GM19351 (cell line): ENCODE measurements around the gene AKT1.

Source experiments
- ATAC-seq: cut with Tn5 transposase; IDR thresholded peaks from one replicate; pipeline ENCODE4 v1.9.1; 2021; ENCODE audit warnings: mild to moderate bottlenecking, moderate library complexity; ENCODE audit not compliant: unreplicated experiment

AKT1 gene

DNA sequence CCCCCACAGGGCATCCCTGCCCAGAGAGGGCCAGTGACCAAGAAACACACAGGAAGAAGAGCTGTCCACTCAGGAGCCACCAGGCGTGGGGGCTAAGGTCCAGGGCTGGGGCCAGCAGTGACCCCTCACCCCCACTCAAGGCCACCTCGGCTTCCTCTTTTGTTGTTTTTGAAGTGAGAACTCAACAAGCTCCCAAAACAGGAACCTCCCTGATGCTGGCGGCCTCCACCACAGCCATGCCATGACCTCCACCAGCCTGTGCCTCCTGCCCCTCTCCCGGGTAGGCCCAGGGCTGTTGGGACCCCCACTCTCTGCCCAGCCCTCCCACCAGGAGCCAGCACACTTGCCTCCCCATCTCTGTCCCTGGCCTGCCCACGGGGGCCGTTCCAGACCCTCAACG lies 7.8 kb downstream of the AKT1 start:
- ATAC-seq, result no peak

- no peak for ATAC-seq
Observed at GRCh38 chr14:104786726-104787675, 8.5 kb downstream of the AKT1 start.

GRCh38 chr14:104786091-104786586 lies 9.4 kb downstream of the AKT1 start:
- no peak for ATAC-seq

GRCh38 chr14:104785708-104786080 lies 9.9 kb downstream of the AKT1 start:
- ATAC-seq, result no peak

DNA sequence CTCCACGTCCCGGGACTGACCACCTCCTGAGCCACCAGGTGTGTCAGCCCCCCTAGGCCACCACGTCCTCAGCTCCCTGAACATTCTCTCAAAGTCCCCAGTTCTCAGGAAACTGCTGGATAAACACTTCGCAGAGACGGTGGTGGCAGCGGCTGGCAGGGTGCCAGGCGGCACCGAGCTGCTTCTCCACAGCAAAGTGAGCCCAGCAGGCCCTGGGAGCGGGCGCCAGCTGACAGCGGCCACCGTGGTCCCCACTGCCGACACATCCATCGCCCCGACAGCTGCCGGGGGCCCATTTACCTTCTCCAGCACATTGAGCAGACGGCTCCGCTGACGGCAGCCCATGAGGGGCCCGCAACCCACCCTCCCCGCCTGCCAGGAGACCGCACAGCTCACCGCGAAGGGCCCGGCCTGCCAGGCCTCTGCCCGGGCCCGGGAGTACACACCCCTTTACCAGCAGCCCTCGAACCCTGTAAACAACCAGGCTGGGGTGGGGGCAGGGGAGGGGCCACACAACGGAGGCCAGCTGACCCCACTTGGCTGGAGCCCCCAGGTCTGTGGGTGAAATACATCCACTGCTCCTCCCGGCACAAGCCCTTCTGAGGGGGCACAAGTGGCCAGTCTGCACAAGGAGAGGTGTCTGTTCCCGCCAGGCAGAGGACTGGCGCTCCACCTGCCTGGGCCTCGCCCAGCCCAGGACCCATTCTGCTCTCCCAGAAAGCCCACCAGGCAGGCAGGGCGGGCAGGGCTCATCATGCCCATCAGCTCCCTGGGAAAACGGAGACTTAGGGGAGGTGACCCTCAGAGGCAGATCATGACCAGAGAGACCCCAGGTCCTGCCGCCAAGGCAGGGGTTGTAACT lies 10.5 kb downstream of the AKT1 start:
- no peak for ATAC-seq

GRCh38 chr14:104784218-104784568 lies 11.4 kb downstream of the AKT1 start:
- ATAC-seq, result no peak

- ATAC-seq, result no peak
Observed at GRCh38 chr14:104783484-104784217, 11.9 kb downstream of the AKT1 start.

DNA sequence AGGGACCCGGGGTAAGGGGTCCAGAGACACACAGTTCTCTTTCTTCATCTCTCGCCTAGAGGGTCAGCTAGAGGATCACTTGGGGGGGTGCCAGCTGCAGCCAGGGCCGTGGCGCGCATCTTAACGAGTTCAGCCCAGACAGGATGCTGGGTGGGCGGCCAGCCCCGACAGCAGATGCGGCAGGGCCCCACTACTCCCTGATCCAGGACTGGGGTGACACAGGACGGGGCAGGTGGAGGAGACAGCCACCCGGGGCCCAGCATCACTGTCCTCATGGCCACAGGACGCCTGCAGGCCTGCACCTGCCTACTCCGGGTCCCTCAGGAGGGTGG lies 12.8 kb downstream of the AKT1 start:
- ATAC-seq, result no peak

DNA sequence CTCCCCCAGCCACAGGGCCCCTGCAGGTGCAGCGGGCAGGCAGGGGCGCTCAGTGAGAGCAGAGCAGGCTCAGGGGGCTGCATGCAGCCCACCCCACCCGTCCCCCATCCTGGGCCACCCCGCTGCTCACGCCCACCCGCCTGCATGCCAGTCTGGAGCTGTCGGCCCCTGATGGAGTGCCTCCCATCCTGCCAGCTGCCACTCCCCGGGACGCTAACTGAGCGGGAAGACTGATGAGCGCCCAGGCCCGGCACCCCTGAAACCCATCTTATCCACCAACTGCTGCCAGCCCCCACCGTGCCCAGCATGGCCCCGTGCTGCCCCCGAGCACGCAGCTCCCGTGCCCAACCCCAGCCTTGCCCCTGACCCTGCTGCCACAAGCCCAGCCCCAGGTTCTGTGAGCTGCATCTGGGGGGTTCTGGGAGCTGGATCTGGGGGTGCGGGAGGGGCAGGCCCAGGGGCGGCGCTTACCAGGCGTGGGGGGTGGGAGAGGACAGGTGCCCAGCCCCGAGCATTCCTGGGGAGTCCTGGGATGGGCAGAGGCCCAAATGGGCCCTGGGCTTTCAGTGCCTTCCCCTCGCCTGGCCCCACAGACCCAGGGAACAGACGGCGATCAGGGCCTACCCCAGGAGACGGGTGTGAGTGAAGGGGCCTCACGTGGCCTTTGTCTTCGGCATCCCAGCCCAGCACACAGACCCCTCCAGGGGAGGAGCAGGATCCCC lies 13.3 kb downstream of the AKT1 start:
- no peak for ATAC-seq

- ATAC-seq, result no peak
Observed at GRCh38 chr14:104781271-104782077, 14.1 kb downstream of the AKT1 start.

GRCh38 chr14:104780513-104781030 lies 15.0 kb downstream of the AKT1 start:
- no peak for ATAC-seq

DNA sequence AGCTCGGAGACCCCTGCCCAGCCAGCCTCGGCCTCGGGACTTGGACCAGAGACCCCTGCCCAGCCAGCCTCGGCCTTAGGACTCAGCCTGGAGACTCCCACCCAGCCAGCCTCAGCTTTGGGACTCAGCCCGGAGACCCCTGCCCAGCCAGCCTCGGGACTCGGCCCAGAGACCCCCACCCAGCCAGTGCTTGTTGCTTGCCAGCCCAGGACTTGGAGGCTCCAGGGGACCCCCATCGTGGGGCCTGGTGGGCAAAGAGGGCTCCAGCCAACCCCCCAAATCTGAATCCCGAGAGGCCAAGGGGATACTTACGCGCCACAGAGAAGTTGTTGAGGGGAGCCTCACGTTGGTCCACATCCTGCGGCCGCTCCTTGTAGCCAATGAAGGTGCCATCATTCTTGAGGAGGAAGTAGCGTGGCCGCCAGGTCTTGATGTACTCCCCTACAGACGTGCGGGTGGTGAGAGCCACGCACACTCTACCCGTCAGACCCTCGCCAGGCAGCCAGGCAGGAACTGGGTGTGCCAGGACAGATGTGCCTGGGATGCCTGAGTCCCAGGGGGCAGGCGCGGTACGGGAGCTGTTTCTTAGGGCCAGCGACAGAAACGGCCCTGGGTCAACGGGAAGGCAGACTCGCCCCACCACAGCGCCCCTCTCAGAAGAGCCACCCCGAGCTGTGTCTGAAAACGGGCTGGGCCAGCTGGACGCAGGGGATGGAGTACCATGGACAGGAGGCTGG lies 15.6 kb downstream of the AKT1 start:
- no peak for ATAC-seq

- no peak for ATAC-seq
Observed at GRCh38 chr14:104778694-104779331, 16.7 kb downstream of the AKT1 start.

- ATAC-seq, result no peak
Observed at GRCh38 chr14:104777808-104778249, 17.7 kb downstream of the AKT1 start.

GRCh38 chr14:104776961-104777807 lies 18.4 kb downstream of the AKT1 start:
- no peak for ATAC-seq

GRCh38 chr14:104776481-104776880 lies 19.1 kb downstream of the AKT1 start:
- ATAC-seq, result no peak

DNA sequence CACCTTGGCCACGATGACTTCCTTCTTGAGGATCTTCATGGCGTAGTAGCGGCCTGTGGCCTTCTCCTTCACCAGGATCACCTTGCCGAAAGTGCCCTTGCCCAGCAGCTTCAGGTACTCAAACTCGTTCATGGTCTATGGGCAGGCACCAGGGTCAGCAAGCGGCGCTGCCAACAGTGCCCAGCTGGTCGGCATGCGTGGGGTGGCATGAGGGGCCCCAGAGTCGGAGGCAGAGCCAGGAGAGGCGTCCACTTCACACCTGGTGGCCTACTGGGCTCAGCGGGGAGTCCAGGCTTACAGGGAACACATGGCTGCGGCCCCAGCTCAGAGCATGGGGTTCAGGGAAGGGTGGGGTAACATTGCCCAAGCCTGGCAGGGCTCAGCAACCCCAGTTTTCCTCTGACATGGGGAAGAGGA lies 20.5 kb downstream of the AKT1 start:
- no peak for ATAC-seq
